HG03196 (cell line): ENCODE measurements around the gene TAF12.
"Not testable (repeated sequence)": the region's sequence is repeated elsewhere in the genome, so short reads cannot be mapped to it uniquely, and the experiment has no call there.

Experiments
- ATAC-seq: cut with Tn5 transposase; IDR thresholded peaks from one replicate; pipeline ENCODE4 v1.9.1; 2021; ENCODE audit not compliant: unreplicated experiment

TAF12 gene

DNA sequence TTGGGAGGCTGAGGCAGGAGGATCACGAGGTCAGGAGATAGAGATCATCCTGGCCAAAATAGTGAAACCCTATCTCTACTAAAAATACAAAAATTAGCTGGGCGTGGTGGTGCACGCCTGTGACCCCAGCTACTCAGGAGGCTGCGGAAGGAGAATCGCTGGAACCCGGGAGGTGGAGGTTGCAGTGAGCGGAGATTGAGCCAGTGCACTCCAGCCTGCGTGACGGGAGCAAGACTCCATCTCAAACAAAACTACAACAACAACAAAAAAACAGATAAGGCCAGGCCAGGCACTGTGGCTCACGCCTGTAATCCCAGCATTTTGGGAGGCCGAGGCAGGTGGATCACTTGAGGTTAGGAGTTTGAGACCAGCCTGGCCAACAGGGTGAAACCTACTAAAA lies 2.5 kb upstream of the TAF12 start:
- ATAC-seq = not testable (repeated sequence)

DNA sequence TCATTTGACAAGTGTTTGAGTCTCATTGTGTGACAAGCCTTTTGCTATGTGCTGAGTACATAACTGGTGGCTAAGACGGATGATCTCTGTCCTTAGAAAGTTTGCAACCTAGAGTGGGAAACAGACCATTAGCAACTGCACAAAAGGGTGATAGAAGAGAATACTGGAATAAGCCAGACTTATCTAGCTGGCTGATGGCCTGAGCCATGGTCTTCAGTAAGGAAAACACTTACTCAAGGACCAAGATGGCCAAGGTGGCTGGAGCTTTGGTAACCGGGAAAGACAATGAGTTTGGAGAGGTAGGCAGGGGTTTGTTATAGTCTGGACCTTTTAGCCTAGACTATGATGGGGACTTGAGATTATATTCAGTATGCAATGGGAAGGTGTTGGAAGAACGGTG lies 1.6 kb upstream of the TAF12 start:
- no peak for ATAC-seq

DNA sequence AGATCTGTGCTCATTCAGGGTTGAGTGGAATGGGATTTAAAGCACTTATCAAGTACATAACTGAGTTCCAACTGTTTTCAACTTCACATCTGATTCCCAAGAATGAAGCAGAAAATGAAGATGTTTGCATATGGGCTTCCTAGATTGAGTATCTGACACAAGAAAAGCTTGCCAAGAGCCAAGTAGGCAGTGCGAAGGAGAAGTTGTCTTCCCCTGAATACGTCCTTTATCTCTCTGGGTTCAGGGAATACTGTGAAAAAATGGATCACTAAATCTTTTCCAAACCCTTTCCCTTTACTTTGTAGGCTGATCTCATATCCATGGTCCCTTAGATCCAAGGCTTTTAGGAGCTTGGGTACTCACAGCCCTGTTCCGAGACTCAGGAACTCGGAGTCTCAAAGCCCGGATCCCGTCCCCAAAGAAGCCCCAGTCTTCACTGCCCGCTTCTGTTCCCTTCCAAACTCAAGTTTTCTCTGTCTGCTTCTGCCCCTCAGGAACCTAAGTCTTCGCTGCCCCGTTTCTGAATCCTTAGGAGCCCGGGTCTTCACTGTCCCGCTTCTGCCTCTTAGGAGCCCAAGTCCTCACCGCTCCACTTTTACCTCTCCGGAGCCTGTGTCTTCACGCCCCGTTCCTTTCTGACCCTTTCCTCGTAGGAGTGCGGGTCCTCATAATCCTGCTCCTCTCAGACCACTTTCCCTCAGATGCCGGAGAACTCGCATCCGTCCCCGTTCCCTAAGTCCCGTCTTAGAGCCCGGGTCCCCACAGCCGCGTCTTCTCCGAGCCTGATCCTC lies 616 bp downstream of the TAF12 start:
- no peak for ATAC-seq

DNA sequence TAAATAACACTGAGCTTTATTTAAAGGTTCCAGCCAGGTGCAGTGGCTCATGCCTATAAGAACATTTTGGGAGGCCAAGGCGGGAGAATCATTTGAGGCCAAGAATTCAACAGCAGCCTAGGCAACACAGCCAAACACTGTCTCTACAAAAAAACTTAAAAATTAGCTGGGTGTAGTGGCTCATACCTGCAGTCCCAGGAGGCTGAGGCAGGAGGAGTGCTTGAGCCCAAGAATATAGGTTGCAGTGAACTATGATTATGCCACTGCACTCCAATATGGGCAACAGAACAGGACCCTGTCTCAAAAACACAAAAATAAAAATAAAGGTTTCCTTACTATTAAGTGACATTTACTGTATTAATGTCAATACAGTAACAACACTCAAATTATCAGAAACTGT lies 2.1 kb downstream of the TAF12 start:
- no peak for ATAC-seq

DNA sequence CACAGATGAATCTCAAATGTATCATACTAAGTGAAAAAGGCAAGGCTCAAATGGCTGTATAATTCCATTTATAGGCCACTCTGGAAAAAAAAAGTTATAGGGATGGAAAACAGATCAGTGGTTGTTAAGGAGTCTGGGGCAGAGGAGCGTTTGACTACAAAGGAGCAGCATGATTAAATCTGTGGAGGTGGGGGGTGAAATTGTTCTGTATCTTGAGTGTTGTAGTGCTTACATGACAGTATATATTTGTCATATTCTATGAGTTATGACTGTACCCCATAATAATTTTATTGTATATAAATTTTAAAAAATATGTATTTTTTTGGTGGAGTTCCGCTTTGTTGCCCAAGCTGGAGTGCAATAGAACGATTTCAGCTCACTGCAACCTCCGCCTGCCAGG lies 10.3 kb downstream of the TAF12 start:
- ATAC-seq = no peak

DNA sequence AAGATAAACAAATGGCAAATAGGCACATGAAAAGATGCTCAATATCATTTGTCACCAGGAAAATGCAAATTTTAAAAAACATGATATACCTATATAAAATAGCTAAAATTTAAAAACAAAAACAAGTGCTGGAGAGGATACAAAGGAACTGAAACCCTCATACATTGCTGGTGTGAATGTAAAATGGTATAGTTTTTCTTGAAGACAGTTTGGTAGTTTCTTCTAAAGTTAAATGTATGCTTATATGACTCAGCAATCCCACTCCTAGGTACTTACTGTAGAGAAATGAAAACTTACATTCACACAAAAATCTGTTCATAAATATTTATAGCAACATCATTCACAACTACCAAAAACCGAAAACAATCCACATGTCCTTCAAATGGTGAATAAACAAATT lies 11.2 kb downstream of the TAF12 start:
- ATAC-seq = no peak

DNA sequence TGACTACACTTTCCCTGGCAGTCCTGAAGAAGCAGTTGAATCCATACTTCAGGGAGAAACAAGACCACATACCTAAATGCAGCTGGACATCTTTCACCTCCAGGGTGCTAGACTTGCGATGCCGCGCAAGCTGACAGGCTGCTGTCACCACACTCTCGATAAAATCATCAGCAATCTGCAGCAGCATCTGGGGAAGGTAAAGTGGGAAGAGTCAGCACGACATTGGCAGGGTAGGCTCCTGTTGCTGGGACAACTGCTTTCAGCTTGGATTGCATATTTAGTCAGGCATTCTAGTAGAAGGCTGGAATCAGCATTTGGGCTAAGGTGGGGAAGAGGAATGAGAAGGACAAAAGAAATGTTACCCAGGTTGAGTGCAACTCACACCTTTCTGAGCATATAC lies 29.7 kb downstream of the TAF12 start:
- no peak for ATAC-seq

DNA sequence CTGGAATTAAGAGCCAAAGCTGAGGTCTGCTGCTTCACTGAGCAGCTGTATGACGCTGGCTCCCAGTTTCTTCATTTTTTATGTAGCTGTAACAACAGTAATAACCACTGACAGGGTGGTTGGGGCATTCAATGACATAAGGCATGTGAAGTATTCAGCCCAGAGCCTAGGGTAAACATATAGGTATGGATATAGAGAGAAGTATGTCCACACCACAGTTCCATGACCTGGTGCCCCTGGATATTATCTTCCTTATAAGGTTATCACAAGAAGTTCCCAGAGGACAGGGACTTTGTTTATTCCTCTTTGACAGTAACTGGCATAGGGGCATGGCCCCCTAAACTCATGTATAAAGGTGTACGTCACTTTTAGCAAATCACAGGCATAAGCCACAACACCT lies 36.1 kb downstream of the TAF12 start:
- ATAC-seq = no peak

DNA sequence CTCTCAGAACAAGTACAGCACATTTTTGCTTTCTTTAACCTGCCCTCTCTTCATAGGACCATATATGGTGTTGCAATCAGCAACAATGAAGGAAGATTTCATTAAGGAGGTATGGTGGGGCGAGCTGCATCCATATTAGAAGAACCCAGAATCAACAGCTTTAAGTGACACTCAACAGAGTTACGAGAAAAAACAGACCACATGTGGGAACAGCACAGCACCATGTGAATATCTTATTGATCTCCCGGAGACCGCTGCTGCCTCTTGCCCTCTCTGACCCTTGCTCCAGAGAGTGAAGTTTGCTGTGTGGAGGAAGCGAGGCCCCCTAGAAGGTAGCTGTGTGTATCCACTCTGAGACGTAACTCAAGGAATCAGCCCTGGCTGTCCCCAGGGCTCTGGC lies 37.9 kb downstream of the TAF12 start:
- ATAC-seq = no peak

DNA sequence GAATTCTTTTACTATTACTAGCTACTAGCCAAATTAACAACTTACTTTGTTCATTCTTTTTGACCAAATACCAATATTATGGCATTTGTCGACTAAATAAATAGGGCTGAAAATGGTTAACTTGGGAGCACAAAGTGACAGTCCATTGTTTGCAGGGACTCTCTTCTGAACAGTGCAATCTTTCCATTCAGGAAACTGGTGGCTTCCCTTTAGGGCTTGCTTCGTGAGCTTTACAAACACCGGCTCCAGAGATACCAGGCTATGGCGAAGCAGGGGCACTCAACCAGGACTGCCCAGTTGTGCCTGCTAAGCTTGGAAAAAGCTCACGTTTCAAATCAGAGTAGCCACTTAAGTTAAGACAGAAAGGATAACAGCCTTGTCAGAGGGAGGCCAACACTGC lies 38.5 kb downstream of the TAF12 start:
- ATAC-seq = no peak

DNA sequence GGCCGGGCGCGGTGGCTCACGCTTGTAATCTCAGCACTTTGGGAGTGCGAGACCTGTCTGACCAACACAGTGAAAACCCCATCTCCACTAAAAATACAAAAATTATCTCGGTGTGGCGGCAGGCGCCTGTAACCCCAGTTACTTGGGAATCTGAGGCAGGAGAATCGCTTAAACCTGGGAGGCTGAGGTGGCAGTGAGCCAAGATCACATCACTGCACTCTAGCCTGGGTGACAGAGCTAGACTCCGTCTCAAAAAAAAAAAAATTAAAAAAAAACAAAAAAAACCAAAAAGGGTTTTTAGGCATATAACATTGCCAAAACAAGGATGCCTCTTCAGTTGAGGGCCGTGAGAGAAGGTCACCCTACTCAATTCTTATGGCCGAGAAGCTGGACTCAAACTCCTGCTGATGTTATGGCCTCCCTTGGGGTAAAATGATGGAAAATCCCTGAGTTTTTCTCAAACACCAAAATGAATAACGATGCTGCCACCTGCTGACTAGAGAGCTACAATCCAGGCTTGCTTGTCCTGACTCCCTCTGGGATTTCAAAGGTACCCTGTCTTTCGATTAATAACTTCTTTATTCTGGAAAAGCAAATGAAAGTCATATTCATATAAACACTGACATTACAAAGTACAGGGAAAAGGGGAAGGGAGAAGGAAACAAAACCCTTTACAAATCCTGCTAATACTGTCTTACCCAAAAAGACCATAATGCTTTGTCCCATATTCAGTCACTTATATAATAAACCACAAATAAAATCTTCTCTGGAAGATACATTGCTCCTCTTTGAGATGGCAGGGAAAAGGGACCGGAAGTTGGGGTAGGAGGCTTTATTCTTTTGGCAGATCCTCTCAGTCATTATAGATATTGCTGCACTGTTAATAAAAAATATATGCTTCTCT lies 40.1 kb downstream of the TAF12 start:
- no peak for ATAC-seq

DNA sequence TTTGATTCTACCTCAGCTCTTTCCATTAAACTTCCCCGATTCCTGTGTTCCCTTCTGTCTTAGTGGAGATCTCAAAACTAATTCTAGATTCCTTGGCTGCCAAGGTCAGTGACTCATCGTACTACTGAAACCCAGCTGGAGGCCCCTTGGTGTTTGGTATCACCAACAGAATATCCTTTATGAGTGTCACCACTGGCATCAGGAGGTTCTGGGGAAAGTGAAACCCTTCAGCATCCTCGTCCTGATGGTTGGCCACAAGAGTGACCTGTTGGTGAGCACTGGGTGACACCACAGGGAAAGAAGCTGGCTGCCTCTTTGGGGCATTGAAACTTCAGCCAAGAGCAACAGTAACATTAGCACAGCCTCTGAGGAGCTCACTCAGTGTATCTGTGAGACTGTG lies 41.2 kb downstream of the TAF12 start:
- no peak for ATAC-seq

DNA sequence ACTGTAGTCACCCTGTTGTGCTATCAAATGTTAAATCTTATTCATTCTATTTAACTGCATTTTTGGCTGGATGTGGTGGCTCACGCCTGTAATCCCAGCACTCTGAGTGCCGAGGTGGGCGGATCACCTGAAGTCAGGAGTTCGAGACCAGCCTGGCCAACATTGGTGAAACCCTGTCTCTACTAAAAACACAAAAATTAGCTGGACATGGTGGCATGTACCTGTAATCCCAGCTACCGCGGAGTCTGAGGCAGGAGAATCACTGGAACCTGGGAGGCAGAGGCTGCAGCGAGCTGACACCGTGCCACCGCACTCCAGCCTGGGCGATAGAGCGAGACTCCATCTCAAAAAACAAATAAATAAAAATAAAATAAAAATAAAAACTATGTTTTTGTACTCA lies 46.6 kb downstream of the TAF12 start:
- ATAC-seq = not testable (repeated sequence)

DNA sequence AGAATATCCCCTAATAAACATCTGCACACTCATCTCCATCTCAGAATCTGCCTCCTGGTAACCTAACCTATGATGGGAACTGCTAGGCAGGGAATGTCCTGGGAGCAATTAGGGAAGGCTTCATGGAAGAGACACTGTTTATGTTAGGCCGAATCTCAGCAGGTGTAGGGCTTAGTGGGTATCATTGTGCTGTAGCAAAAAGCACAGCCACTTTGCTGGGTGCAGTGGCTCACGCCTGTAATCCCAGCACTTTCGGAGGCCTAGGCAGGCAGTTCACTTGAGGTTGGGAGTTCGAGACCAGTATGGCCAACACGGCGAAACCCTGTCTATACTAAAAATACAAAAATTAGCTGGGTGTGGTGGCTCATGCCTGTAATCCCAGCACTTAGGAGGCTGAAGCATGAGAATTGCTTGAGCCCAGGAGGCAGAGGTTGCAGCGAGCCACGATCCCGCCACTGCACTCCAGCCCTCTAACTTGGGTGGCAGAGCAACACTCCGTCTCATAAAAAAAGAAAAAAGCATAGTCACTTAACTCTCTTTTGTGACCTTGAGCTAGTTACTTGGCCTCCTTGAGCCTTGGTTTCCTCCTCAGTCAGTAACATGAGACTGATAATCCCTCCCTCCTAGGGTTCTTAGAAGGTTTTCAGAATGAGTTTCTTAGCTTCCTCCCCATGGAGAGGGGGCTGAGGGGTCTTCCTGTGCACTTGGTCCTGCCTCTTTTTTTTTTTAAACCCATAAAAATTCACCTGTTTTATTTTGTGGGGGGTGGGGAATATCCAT lies 47.3 kb downstream of the TAF12 start:
- ATAC-seq = no peak

DNA sequence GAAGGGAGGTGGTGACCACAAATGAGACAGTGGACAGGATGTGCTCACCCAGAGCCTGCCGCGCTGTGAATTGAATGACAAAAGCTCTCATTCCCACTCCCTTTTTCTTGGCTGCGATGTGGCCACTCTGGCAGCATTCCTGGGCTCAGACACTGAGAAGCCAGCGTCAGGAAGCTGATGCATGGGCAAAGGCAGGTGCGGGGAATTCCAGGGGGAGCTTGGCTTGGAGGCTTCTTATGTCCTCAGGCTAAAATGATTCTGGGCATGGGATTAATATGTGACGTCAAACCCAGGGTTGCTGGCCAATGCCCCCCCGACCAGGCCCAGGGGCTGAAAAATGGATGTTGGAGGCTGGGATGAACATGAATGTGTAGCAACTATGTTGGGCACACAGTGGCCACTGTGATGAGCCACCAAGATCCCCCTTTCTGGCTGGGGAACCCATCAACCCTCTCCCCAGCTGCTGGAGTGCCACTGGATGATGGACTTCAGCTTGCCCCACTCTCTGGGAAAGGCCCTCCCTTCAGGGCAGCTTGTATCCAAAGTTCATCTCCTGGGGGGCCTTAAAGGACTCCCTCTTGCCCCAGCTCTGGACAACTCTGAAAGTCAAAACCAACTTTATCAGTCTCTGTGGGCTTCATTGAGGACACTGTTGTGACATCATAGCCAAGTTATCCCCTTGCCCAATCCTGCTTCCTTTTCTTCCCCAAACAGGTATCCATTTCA lies 48.0 kb downstream of the TAF12 start:
- not testable (repeated sequence) for ATAC-seq

DNA sequence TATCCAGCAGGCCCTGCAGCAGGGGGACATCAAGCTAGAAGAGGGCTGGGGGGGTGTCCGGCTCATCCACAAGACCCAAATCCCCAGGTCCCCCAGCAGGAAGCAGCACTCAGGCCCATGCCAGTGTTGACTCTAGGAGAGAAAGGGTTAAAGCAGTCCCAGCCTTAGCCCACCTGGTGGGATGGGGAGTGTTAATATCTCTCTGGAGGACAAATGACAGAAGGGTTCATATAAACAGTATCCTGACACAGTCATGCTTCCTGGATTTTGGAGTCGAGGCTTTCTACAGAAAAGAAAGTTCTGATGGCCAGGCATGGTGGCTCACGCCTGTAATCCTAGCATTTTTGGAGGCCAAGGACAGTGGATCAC lies 48.9 kb downstream of the TAF12 start:
- ATAC-seq = not testable (repeated sequence)

DNA sequence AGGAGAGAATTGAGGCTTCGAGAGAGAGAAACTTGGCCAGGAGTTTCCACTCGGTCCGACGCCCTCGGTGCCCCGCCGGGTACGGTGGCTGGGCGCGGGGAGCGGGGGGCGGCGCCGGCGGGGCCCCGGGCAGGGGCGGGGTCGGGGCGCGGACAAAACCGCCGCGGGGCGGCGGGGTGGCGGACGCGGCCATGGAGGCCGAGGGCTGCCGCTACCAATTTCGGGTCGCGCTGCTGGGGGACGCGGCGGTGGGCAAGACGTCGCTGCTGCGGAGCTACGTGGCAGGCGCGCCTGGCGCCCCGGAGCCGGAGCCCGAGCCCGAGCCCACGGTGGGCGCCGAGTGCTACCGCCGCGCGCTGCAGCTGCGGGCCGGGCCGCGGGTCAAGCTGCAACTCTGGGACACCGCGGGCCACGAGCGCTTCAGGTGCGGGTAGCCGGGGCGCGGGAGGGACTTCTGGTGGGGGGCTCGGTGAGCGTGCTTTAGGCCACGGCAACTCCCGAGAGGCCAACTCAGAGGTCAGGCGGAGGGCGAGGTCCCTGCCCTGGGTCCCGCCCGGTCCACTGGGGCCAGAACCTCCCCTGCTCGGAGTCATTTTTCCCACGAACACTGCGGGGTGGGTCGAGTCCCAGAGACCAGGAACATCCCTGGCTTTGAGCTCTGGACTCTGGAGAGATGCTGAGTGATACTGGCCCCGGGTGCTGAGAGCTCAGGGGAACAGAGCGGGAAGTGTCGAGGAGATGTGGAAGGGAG lies 50.4 kb downstream of the TAF12 start:
- ATAC-seq = no peak

DNA sequence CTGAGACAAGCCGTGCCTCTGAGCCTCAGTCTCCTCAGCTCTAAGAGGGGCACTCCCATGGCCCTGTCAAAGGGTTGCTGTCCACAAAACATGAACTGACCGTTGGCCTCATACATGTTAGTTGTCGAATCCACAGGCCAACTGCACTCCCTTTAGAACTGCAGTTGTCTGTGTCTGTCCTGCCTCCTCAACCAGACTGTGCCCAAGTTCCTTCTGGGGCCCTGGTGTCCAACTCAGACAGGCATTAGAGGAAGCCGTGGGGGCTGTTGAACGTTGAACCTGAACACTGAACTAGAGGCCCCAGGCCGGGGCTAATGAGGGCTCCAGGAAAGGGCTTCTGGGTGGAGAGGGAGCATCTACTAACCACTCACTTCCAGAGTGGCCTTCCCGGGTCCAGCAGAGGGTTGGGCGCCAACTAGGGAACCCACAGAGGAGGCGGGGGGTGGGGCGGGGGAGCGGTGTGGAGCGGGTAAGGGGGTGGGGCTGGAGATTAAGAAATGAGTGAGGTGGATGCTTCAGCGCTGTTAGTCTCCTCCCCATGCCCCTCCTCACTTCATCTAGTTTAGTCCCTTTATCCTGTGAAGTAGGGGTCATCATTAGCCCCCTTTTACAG lies 51.1 kb downstream of the TAF12 start, which contains the start of gene RAB42:
RAB42 (plus strand) TSS at position 558 of the 613 bp plus-strand sequence. CDS start 247 bp downstream, outside the sequence.
- no peak for ATAC-seq

DNA sequence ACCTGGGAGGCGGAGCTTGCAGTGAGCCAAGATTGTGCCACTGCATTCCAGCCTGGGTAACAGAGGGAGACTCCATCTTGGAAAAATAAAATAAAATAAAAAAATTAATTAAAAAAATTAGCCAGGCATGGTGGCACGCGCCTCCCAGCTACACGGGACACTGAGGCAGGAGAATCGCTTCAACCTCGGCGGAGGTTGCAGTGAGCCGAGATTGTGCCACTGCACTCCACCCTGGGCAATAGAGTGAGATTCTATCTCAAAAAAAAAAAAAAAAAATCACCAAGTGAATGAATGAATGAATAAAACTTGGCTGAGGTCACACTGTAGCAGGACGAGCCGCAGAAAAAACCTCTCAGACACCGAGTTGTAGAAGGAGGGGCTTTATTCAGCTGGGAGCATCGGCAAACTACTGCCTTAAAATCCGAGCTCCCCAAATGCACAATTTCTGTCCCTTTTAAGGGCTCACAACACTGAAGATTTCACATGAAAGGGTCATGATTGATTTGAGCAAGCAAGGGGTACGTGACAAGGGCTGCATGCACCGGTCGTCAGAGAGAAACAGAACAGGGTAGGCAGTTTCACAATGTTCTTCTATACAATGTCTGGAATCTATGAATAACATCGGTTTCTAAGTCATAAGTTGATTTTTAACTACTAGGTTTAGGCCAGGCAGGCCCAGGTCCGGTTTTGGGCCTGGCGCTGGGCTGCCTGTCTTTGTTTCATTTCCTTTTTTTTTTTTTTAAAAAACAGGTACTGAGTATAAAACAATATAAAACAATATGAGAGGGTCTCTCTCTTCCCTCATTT lies 56.1 kb downstream of the TAF12 start:
- ATAC-seq = not testable (repeated sequence)
